ENCODE results near the gene FABP7.
"Not testable (repeated sequence)": the region's sequence is repeated elsewhere in the genome, so short reads cannot be mapped to it uniquely, and the experiment has no call there.

The FABP7 gene

DNA sequence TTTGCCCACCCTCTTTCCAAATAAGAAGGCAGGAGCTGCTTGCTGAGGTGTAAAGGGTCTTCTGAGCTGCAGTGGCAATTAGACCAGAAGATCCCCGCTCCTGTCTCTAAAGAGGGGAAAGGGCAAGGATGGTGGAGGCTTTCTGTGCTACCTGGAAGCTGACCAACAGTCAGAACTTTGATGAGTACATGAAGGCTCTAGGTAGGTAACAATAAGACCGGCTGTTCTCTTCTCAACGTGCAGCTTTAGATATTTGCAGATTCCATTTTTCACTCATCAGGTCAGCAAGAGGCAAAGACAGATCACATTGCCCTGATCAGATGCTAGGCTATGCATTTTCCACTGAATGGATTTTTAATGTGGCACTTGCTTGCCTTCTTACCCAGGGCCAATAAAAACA, at the start of gene FABP7:
TSS of gene FABP7 (plus strand) at position 50 of the 400 bp plus-strand sequence. CDS start at position 129, 79 bp downstream.
- DNase-seq (ENCODE audit: low read depth in 3 of 3): no peak

GRCh38 chr6:122730334-122730733, 49.2 kb upstream of the FABP7 start:
- no peak for DNase-seq (ENCODE audit: low read depth in 3 of 3)

DNA sequence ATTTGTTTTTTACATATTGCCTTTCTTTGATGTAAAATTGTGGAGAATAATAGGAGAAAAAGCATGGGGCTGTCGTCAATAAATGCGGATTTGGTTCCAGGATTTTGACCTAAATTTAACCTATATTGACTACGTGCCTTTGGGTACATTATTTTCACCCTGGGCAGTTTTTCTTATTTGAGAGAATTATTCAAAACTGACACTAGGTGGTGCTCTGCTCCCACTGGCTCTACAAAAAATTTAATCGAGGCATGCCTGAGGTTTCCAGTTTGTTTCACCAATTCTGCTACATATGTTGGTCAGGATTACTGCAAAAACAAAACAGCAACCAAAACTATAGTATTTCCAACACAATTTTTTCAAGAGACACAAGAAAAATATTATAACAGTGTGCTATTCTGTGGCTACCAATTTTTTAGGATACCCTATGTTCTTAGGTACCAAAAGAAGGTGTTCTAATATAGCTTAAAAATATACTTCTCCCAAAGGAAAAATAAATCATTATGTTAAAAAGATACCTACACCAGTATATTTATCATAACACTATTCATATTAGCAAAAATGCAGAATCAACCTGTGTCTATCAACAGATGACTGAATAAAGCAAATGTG, 48.6 kb upstream of the FABP7 start:
- no peak for DNase-seq (ENCODE audit: low read depth in 3 of 3)

DNA sequence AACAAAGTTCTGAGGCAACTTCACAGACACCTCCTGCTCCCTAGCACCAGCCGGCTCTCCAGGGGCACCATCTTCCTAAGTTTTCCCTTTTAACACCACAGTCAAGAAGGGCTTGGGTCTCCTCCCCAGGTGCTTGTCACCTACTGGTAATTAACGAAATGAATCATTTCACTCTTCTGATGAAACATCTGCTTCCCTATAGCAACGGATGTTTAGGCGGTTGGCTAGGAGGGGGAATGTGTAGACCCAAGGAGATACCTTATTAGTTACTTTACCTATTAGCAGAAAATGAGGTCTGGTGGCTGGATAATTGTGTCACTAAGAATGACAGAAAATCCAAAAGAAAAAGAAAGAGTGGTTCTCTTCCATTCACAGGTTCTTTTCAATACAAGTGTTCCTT, 46.3 kb upstream of the FABP7 start:
- DNase-seq (ENCODE audit: low read depth in 3 of 3): no peak

GRCh38 chr6:122734529-122735395, 44.8 kb upstream of the FABP7 start:
- DNase-seq (ENCODE audit: low read depth in 3 of 3): no peak

DNA sequence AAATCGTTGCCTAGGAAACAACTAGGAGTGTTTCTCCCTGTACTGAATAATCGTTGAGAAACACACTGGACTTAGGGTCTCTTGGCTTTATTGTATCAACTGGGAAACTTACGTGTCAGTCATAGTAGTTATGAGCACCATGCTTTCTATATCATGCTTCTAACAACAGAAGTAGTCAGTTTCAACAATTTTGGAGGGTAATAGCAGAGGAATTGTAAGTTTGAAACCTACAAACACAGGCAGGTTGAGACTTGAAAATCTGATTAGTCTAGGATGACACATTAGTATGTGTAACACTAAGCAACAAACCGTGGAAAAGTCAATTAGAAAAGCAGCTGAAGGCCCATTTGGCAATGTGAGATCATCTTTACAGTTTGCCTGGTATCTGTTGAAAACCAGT, 43.9 kb upstream of the FABP7 start:
- DNase-seq (ENCODE audit: low read depth in 3 of 3): no peak

DNA sequence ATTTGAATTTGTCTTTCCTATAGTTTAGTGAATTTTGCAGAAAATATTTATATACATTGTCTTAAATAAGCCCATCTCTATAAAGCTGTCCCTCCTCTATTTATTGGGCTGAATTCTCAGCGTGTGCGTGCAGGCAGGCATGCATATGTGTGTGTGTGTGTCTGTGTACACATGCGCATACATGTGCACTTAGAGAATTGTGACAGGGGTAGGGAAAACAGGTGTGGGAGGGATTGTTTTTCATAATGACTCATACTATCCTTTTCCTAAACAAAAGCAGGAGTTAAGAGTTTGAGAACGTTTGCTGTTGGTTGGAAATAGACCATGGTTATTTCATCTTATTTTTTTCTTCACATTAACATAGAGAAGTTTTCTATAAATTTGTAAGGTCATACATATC, 43.4 kb upstream of the FABP7 start:
- no peak for DNase-seq (ENCODE audit: low read depth in 3 of 3)

DNA sequence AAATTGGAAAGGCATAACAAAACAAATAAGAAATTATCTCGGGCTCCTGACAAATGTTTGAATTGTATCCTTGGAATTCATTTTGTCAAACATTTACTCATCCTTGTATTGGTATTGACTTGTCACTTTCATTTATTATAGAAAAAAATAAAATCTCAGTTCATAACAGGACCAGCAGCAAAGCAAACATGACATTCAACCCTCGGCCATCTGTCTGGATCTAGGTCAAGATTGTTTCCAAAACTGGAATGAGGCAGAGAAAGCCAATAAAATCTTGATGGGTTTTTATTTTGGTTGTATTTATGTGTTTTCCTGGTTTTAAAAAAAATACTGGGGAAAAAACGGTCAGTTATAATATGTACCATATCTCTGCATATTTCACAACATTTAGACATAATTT, 42.9 kb upstream of the FABP7 start:
- DNase-seq (ENCODE audit: low read depth in 3 of 3): no peak

- no peak for DNase-seq (ENCODE audit: low read depth in 3 of 3)
Observed at GRCh38 chr6:122740091-122740490, 39.4 kb upstream of the FABP7 start.

DNA sequence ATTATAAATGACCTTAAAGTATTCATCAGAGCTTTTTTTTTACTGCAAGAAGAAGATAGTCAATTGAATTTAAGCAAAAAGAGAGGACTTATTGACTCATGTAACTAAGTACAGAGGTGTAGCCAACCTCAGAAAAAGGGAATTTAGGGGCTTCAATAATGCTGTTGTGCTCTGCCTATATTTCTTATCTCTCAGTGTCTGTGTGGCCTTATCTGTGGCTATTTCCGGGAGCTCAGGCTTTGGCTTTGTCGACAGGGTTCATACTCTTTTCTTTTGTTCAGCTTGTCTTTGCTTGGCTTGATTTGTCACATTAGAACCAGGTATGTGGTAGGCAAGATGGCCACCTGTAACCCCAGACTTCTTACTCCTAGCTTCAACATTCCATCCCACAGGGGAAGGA, 38.6 kb upstream of the FABP7 start:
- DNase-seq (ENCODE audit: low read depth in 3 of 3): no peak

DNA sequence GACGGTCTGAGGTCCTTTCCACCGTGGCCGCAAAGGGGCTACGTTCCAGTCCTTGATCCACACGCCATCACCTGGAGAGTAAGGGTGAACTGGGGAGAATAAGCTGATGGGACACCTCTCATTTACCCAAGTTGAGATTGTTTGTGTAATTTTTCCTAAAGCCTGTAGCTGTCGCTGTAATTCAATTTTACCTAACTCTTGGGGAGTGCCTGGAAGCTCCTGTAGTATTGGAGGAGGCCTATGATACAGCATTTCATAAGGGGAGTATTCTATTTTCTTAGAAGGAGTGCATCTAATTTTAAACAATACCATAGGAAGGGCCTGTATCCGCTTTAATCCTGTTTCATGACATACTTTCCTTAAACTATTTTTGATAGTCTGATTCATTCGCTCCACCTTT, 35.3 kb upstream of the FABP7 start:
- DNase-seq (ENCODE audit: low read depth in 3 of 3): not testable (repeated sequence)

- not testable (repeated sequence) for DNase-seq (ENCODE audit: low read depth in 3 of 3)
Observed at GRCh38 chr6:122744856-122745255, 34.7 kb upstream of the FABP7 start.

GRCh38 chr6:122746688-122747087, 32.8 kb upstream of the FABP7 start:
- no peak for DNase-seq (ENCODE audit: low read depth in 3 of 3)

GRCh38 chr6:122747573-122747972, 31.9 kb upstream of the FABP7 start:
- no peak for DNase-seq (ENCODE audit: low read depth in 3 of 3)

DNA sequence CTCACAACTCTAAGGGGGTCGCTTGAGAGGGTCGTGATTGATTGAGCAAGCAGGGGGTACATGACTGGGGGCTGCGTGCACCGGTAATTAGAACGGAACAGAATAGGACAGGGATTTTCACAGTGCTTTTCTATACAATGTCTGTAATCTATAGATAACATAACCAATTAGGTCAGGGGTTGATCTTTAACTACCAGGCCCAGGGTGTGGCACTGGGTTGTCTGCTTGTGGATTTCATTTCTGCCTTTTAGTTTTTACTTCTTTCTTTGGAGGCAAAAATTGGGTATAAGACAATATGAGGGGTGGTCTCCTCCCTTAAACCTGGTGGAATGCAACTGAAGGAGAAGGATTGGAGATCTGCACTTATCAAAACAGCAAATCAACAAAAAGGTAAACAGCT, 30.6 kb upstream of the FABP7 start:
- DNase-seq (ENCODE audit: low read depth in 3 of 3): not testable (repeated sequence)

DNA sequence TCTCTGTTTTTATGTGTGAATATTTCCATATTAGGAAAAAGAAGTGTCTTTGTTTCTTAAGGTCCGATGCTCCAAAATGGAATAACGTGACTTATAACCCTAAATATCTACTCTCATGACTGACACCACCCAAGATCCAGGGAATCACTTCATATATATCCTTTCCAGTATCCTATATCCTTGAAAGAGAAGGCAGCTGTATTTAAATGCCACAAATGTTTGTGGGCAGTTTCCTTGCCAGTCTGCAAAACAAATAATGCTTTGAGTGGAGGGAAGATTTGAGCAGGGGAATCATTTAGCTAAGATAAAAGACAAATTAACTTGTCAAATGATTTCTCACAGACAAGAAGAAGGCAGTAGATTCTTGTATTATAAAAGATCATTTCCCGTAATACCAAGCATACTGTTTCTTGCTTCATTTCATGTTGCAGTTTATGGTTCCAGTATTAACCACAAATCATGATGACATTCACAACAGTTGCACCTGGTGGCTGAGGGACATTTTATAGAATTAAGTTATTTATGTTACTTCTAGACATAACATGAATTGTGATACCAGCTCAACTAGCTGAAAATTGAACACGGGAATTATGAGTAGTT, 30.0 kb upstream of the FABP7 start:
- no peak for DNase-seq (ENCODE audit: low read depth in 3 of 3)

DNA sequence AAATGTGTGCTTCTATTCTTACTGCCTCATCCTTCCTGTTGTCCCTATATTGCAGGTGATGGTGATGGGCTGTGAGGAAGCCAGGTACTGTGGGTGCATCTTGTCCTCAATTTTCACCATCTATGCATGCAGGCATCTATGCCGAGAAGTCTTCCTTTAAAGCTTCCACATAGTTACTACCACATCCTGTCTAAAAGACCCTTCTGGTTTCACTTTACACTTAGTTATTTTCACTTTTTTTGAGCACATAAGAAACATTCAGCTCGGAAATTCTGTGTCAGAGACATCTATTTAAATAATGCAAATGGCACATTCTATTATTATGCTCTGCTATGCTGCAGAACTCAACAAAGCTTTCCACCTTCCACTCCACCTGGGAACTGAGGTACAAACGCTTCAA, 28.2 kb upstream of the FABP7 start:
- no peak for DNase-seq (ENCODE audit: low read depth in 3 of 3)

- DNase-seq (ENCODE audit: low read depth in 3 of 3): no peak
Observed at GRCh38 chr6:122752459-122752858, 27.1 kb upstream of the FABP7 start.

DNA sequence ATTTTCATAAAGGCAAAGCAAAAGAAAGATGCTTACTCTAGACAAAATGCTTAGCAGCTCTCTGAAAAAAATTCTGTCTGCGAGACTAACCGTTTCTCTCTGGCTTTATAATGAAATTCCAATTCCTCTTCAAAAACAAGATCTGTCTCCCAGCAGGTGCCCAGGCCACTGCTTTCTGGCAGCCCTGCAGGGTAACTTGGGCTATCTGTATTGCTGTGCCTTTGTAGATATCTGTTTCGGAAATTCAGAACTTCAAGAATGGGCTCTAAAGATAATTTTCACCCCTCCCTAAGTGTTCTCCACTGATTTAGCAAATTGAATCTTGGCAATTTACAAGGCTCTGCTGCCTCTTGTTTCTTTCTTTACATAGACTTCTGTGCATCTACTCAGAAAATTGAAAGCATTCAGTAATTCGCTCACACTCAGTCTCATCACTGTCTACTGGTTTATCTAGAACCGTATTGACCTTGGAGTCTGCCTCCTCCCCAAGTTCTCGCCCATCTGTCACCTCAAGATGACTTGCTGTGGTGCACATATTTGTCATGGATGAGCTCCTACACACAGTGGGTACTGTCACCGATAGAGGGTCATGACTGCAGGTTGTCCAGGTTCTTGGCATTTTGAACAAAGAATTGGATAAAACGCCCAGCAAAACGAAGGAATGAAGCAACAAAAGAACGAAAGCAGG, 26.4 kb upstream of the FABP7 start:
- no peak for DNase-seq (ENCODE audit: low read depth in 3 of 3)

GRCh38 chr6:122753688-122754056, 25.8 kb upstream of the FABP7 start:
- DNase-seq (ENCODE audit: low read depth in 3 of 3): no peak

DNA sequence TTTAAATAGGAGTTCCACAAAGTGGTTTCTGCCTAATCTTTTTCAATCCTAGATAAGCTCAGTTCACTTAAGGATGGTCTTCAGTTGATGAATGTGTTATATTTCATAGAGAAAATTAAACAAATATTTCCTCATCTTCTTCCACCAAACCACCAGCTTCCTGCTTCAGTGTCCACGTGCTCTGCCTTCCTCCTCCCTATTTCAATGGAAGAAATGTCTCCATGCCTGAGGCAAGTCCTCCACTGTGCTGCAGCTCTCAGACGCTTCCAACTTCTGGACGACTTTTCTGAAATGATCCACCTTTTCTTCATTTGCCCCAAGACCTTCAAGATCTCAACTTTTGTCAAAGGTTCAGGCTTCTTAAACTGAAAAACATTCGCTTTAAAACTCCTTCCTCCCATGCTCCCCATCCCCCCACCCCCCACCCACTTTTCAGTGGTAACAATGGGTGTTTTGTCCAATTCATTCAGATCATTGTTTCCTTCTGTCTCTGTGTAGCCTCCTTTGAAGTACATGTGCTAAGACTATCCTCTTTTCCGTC, 25.3 kb upstream of the FABP7 start:
- no peak for DNase-seq (ENCODE audit: low read depth in 3 of 3)

DNA sequence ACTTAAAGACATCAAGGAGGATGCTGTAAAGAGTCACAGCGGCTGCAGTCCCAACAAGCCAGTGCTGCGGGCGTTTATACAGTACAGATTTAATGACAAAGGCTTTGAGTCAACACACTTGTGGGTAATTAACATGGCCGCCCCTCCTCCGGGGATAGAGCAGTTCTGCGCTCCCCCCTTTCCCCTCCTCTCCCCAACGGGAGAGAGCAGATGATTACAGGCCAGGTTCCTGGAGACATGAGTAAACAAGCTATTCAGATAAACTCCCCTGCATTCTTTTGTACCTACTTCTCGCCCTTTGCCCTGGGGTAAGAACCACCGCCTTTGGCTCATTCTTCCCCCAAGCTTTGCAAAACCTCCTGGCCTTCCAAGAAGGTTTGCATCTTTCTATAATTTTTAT, 23.6 kb upstream of the FABP7 start:
- DNase-seq (ENCODE audit: low read depth in 3 of 3): no peak
